Endothelial cell of umbilical vein (primary cell): ENCODE measurements around the gene PCGF3. TPM values are rescaled to one million over a fixed set of nuclear protein-coding genes. Genes with fewer than 3 reads are reported as not detected.

ENCODE experiments used
- BruUV-seq: library from RNA; stranded (reverse); fragments of 400-500 nt; replicated peaks from 2 replicates; lab custom pipeline; 2021; lab: Mats Ljungman, UMichigan
- CTCF ChIA-PET: fragments of 300-600, 350-600 bp; sonication (Branson Sonifier 250); formaldehyde crosslinking; loops from one replicate; lab custom pipeline; 2021; ENCODE audit warnings: antibody characterized with exemption, inconsistent platforms; lab: Charles Lee
- POLR2A ChIA-PET: fragments of 300-600, 350-600 bp; sonication (Branson Sonifier 250); formaldehyde crosslinking; loops from one replicate; lab custom pipeline; 2021; ENCODE audit warnings: antibody characterized with exemption, inconsistent platforms; lab: Charles Lee
- DNase-seq: peaks from one replicate; pipeline ENCODE4 v3.0.0-alpha.2; 2011; ENCODE audit warnings: low read depth, low spot score
- FAIRE-seq: peaks from 2 replicates; lab custom pipeline; 2011; peaks lifted over from hg19 to GRCh38; lab: Jason Lieb, UNC
- H2AFZ ChIP-seq: 2 replicates; pipeline ENCODE4 v1.6.0; 2012; ENCODE audit warnings: low read depth, low read length, control low read depth, inconsistent platforms
- H3K27ac ChIP-seq: 2 replicates; pipeline ENCODE4 v1.5.1; 2011; ENCODE audit warnings: low read depth, mild to moderate bottlenecking, control low read depth, low read length, moderate library complexity; ENCODE audit not compliant: insufficient read depth
- H3K27me3 ChIP-seq, 2 experiments: 2 replicates each; pipeline versions ENCODE4 v1.6.0 to v1.6.1; 2011; ENCODE audit warnings: low read length in 2 of 2, mixed read lengths in 1 of 2; ENCODE audit not compliant: control insufficient read depth in 2 of 2, insufficient read depth in 2 of 2
- H3K36me3 ChIP-seq, 2 experiments: 2 replicates in 1 of 2; 3 replicates in 1 of 2; pipeline ENCODE4 v1.5.1; 2011; ENCODE audit warnings: low read length in 2 of 2, mild to moderate bottlenecking in 1 of 2, moderate library complexity in 1 of 2; ENCODE audit not compliant: control insufficient read depth in 2 of 2, insufficient read depth in 2 of 2; ENCODE audit errors: extremely low read depth in 1 of 2
- H3K4me1 ChIP-seq: 3 replicates; pipeline ENCODE4 v1.5.1; 2011; ENCODE audit warnings: mild to moderate bottlenecking, low read length; ENCODE audit not compliant: control insufficient read depth, insufficient read depth; ENCODE audit errors: extremely low read depth
- H3K4me2 ChIP-seq: 2 replicates; pipeline ENCODE4 v1.6.1; 2011; ENCODE audit warnings: low read length, control low read depth, mixed read lengths; ENCODE audit not compliant: insufficient read depth
- H3K4me3 ChIP-seq, 3 experiments: fragments of 200-600 bp in 1 of 3; sonication (generic), shearing (Covaris generic) in 1 of 3; replicated peaks in 1 of 3; 2 replicates each; pipeline ENCODE4 v1.5.1; 2011 to 2016; ENCODE audit warnings: control low read depth in 3 of 3, low read length in 3 of 3, mild to moderate bottlenecking in 2 of 3, inconsistent platforms in 1 of 3, low read depth in 1 of 3, moderate library complexity in 1 of 3; ENCODE audit not compliant: insufficient read depth in 1 of 3
- H3K79me2 ChIP-seq: 2 replicates; pipeline ENCODE4 v1.6.0; 2012; ENCODE audit warnings: low read length, inconsistent platforms; ENCODE audit not compliant: control insufficient read depth, insufficient read depth
- H3K9ac ChIP-seq: replicated peaks from 2 replicates; pipeline ENCODE3; 2011; ENCODE audit warnings: low read length, control low read depth; ENCODE audit not compliant: insufficient read depth; ENCODE audit errors: extremely low read depth
- H3K9me1 ChIP-seq: replicated peaks from 3 replicates; pipeline ENCODE4 v1.6.0; 2011; ENCODE audit warnings: mild to moderate bottlenecking, low read length; ENCODE audit not compliant: control insufficient read depth, insufficient read depth; ENCODE audit errors: extremely low read depth
- H3K9me3 ChIP-seq: replicated peaks from 2 replicates; pipeline ENCODE4 v1.5.1; 2012; ENCODE audit warnings: low read length, inconsistent platforms; ENCODE audit not compliant: control insufficient read depth, insufficient read depth
- H4K20me1 ChIP-seq: replicated peaks from 2 replicates; pipeline ENCODE3; 2011; ENCODE audit warnings: mild to moderate bottlenecking, low read length; ENCODE audit not compliant: control insufficient read depth, insufficient read depth; ENCODE audit errors: extremely low read depth
- EZH2 ChIP-seq: IDR thresholded peaks from 2 replicates; pipeline ENCODE4 v1.6.1; 2012; ENCODE audit warnings: borderline replicate concordance, low read depth, mild to moderate bottlenecking, moderate library complexity, low read length, inconsistent platforms; ENCODE audit not compliant: severe bottlenecking
- FOS ChIP-seq: IDR thresholded peaks from 2 replicates; pipeline ENCODE4 v1.6.1; 2011; ENCODE audit warnings: mild to moderate bottlenecking, low read length, moderate library complexity, borderline replicate concordance; ENCODE audit not compliant: insufficient read depth
- GATA2 ChIP-seq: IDR thresholded peaks from 2 replicates; pipeline ENCODE4 v1.7.0; 2011; ENCODE audit warnings: low read depth, mild to moderate bottlenecking, moderate library complexity, mixed read lengths, low read length; ENCODE audit not compliant: insufficient read length, insufficient read depth
- JUN ChIP-seq: IDR thresholded peaks from 2 replicates; pipeline ENCODE4 v1.6.1; 2011; ENCODE audit warnings: borderline replicate concordance, low read depth; ENCODE audit not compliant: insufficient read length, insufficient read depth
- MYC ChIP-seq: IDR thresholded peaks from one replicate; pipeline ENCODE4 v1.6.1; 2011; ENCODE audit warnings: mild to moderate bottlenecking, low read depth, low read length
- POLR2A ChIP-seq: IDR thresholded peaks from 2 replicates; pipeline ENCODE4 v1.6.1; 2012; ENCODE audit warnings: low read depth, mild to moderate bottlenecking, control low read depth, low read length
- POLR2AphosphoS5 ChIP-seq: IDR thresholded peaks from 2 replicates; pipeline ENCODE4 v1.6.1; 2012; ENCODE audit warnings: low read depth, mild to moderate bottlenecking, control low read depth, low read length, moderate library complexity; ENCODE audit not compliant: insufficient read depth
- dilution Hi-C: fragments of 300-500 bp; cut with MboI; formaldehyde crosslinking; loops from one replicate; pipeline ENCODE4 v1.15.0; 2019; ENCODE audit warnings: low sequenced_read_pairs; ENCODE audit not compliant: extremely low pct_ligation_motif_present
- intact Hi-C: fragments of 100-400 bp; cut with micrococcal nuclease; formaldehyde crosslinking; loops from one replicate; pipeline ENCODE4 v1.10.0; 2022
- polyA plus RNA-seq, 4 experiments: library from polyadenylated mRNA; depleted of rRNA in 3 of 4; stranded (reverse) in 3 of 4; unstranded in 1 of 4; fragments of >200 nt; gene quantifications; 2 replicates each; pipeline versions ENCODE4 v1.2.1 to v1.2.3, GENCODE V29; 2011 to 2012; ENCODE audit warnings: missing spikeins in 1 of 4
- total RNA-seq: library from RNA; stranded (reverse); gene quantifications from 2 replicates; pipeline ENCODE4 v1.2.3, GENCODE V29; 2021
- TF ChIP-seq, protein P1 (sequence below), 2 donors: IDR thresholded peaks; 1 replicate in 1 of 2; 2 replicates in 1 of 2; pipeline ENCODE4 v1.5.1; 2011; ENCODE audit warnings: low read length in 2 of 2, mild to moderate bottlenecking in 2 of 2, moderate library complexity in 2 of 2, control low read depth in 1 of 2, inconsistent platforms in 1 of 2, low read depth in 1 of 2; ENCODE audit not compliant: insufficient read depth in 1 of 2; ENCODE audit errors: extremely low read depth in 1 of 2
- TF ChIP-seq, protein P2 (sequence below): IDR thresholded peaks from 2 replicates; pipeline ENCODE4 v1.6.1; 2011; ENCODE audit not compliant: insufficient read depth, insufficient read length

The PCGF3 gene
- total and polyA plus RNA-seq, 2 donors (not counting 3 experiments of a cell fraction or from before 2014, with no cell fraction given) = 70.2 to 91.8 TPM

DNA sequence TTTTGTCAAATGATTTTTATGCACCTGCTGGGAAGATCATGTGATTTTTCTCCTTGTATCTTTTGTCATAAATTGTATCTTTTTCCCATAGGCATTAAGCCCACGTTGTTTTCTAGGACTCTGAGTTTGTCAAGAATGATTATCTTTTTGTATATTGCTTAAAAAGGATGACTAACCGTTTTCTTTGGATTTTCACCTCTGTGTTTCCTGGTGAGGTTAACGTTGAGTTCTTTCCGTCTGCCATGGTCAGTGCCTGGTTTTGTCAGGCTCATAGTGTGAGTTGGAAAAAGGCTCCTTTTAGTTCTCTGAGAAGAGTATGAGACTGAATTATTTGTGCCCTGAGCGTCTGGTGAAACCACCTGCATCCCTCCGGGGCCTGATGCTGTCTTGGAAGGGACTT, 21.9 kb downstream of the PCGF3 start:
- no peak overlapping the region for H2AFZ ChIP-seq
- peaks cover 4 to 19% of the 10 kb centered on the region in 2 experiments for H3K36me3 ChIP-seq
- CTCF ChIA-PET = no interaction called here
- no peak overlapping the region for H3K4me2 ChIP-seq
- H3K9me3 ChIP-seq = no peaks in the 10 kb centered on the region
- no peak overlapping the region for H3K4me3 ChIP-seq
- DNase-seq = no peak
- peaks cover 59% of the 10 kb centered on the region for H3K79me2 ChIP-seq
- no TSS peak for BruUV-seq
- dilution Hi-C loops (no loop called here), intact Hi-C loops (no loop called here)
- POLR2A ChIA-PET = no interaction called here
- H4K20me1 ChIP-seq = peaks cover 5% of the 10 kb centered on the region
- peaks cover 21% of the 10 kb centered on the region for H3K4me1 ChIP-seq
- TF ChIP-seq JUN = no peak
- TF ChIP-seq, protein P1, sequence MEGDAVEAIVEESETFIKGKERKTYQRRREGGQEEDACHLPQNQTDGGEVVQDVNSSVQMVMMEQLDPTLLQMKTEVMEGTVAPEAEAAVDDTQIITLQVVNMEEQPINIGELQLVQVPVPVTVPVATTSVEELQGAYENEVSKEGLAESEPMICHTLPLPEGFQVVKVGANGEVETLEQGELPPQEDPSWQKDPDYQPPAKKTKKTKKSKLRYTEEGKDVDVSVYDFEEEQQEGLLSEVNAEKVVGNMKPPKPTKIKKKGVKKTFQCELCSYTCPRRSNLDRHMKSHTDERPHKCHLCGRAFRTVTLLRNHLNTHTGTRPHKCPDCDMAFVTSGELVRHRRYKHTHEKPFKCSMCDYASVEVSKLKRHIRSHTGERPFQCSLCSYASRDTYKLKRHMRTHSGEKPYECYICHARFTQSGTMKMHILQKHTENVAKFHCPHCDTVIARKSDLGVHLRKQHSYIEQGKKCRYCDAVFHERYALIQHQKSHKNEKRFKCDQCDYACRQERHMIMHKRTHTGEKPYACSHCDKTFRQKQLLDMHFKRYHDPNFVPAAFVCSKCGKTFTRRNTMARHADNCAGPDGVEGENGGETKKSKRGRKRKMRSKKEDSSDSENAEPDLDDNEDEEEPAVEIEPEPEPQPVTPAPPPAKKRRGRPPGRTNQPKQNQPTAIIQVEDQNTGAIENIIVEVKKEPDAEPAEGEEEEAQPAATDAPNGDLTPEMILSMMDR (IDR thresholded peaks at IDR 0.05; ENCODE audit: extremely low read depth in 1 of 2, insufficient read depth in 1 of 2, low read depth in 1 of 2, low read length in 2 of 2) = no peak
- TF ChIP-seq, protein P2, sequence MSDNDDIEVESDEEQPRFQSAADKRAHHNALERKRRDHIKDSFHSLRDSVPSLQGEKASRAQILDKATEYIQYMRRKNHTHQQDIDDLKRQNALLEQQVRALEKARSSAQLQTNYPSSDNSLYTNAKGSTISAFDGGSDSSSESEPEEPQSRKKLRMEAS = no peak
- TF ChIP-seq POLR2AphosphoS5 = no peak
- no peak for TF ChIP-seq POLR2A
- no peak for TF ChIP-seq FOS
- TF ChIP-seq MYC = no peak
- TF ChIP-seq GATA2 = no peak
- no peak for TF ChIP-seq EZH2
- H3K9ac ChIP-seq = no peak overlapping the region
- peak; percentile 37 for FAIRE-seq
- H3K27me3 ChIP-seq = no peaks in the 10 kb centered on the region
- no peaks in the 10 kb centered on the region for H3K9me1 ChIP-seq
- no peak overlapping the region for H3K27ac ChIP-seq
